HG02885 (cell line): Measurements from ENCODE around the gene BOC.
A peak's percentile ranks its signal among the peaks of the same experiment; 100 is the strongest.

Experiments used
- ATAC-seq: cut with Tn5 transposase; IDR thresholded peaks from one replicate; pipeline ENCODE4 v1.9.1; 2021; ENCODE audit warnings: mild to moderate bottlenecking; ENCODE audit not compliant: unreplicated experiment, poor library complexity

BOC gene

GRCh38 chr3:113247675-113248458, 36.5 kb downstream of the BOC start:
- ATAC-seq, result no peak

- no peak for ATAC-seq
These were observed 37.8 kb downstream of the BOC start for GRCh38 chr3:113249111-113249510.

- ATAC-seq, result no peak
These were observed 38.2 kb downstream of the BOC start for GRCh38 chr3:113249601-113250000.

- no peak for ATAC-seq
These were observed 39.2 kb downstream of the BOC start for GRCh38 chr3:113250566-113250965.

GRCh38 chr3:113251817-113252216, 40.5 kb downstream of the BOC start:
- no peak for ATAC-seq

GRCh38 chr3:113252553-113252952, 41.2 kb downstream of the BOC start:
- ATAC-seq, result no peak

- no peak for ATAC-seq
These were observed 42.3 kb downstream of the BOC start for GRCh38 chr3:113253702-113254101.

- no peak for ATAC-seq
These were observed 43.0 kb downstream of the BOC start for GRCh38 chr3:113254171-113254947.

GRCh38 chr3:113255100-113255853, 43.9 kb downstream of the BOC start:
- no peak for ATAC-seq

GRCh38 chr3:113255854-113256615, 44.7 kb downstream of the BOC start:
- peak; percentile 36 for ATAC-seq

- ATAC-seq, result no peak
These were observed 47.0 kb downstream of the BOC start for GRCh38 chr3:113258361-113258760.

- ATAC-seq, result no peak
These were observed 47.8 kb downstream of the BOC start for GRCh38 chr3:113259196-113259595.

GRCh38 chr3:113261063-113261625, 49.8 kb downstream of the BOC start:
- ATAC-seq, result no peak

GRCh38 chr3:113261626-113262303, 50.4 kb downstream of the BOC start:
- no peak for ATAC-seq

- ATAC-seq, result no peak
These were observed 50.9 kb downstream of the BOC start for GRCh38 chr3:113262304-113262665.

- ATAC-seq, result no peak
These were observed 51.7 kb downstream of the BOC start for GRCh38 chr3:113263020-113263419.

GRCh38 chr3:113263778-113264177, 52.4 kb downstream of the BOC start:
- no peak for ATAC-seq

- no peak for ATAC-seq
These were observed 53.1 kb downstream of the BOC start for GRCh38 chr3:113264283-113265131.

GRCh38 chr3:113265231-113265630, 53.9 kb downstream of the BOC start:
- no peak for ATAC-seq
